Ovary (tissue), 3 donors: Measurements from ENCODE around the gene FAAH.

Source experiments
- EP300 ChIP-seq: sonication (generic); formaldehyde crosslinking; IDR thresholded peaks from one replicate; pipeline ENCODE4 v1.6.1; 2017; ENCODE audit warnings: antibody characterized with exemption
- TF ChIP-seq, protein P1 (sequence below), 3 donors: fragments of 450-650 bp in 2 of 3; fragments of 200-600 bp in 1 of 3; IDR thresholded peaks; one replicate each; pipeline versions ENCODE4 v1.5.1 to v1.8.0; 2016 to 2022; ENCODE audit warnings: antibody characterized with exemption in 3 of 3, mild to moderate bottlenecking in 1 of 3
- donor health status: DM: no; HTN: no; CAD: no.

DNA sequence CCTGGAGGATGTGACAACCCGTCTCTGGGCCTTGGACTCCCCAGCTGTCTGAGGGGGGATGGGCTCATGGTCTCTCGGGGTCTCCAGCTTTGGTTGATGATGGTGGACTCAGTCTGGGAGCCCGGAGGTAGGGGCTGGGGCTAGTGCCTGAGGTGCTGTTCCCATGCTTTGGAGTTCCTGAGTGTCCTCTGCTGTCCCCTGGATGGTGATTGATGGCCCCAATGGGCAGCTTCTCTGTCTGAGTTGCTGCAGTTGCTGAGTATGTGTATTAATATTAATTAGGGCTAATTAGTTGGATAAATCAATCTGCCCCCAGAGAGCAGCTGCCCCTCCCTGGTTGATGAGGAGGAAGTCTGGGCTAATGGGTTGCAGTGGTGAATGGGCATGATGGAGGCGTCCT lies 30.6 kb downstream of the FAAH start:
- TF ChIP-seq EP300, result no peak
- TF ChIP-seq, protein P1, sequence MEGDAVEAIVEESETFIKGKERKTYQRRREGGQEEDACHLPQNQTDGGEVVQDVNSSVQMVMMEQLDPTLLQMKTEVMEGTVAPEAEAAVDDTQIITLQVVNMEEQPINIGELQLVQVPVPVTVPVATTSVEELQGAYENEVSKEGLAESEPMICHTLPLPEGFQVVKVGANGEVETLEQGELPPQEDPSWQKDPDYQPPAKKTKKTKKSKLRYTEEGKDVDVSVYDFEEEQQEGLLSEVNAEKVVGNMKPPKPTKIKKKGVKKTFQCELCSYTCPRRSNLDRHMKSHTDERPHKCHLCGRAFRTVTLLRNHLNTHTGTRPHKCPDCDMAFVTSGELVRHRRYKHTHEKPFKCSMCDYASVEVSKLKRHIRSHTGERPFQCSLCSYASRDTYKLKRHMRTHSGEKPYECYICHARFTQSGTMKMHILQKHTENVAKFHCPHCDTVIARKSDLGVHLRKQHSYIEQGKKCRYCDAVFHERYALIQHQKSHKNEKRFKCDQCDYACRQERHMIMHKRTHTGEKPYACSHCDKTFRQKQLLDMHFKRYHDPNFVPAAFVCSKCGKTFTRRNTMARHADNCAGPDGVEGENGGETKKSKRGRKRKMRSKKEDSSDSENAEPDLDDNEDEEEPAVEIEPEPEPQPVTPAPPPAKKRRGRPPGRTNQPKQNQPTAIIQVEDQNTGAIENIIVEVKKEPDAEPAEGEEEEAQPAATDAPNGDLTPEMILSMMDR (IDR thresholded peaks at IDR 0.05), result no peak
